Fibroblast of skin of abdomen (primary cell): ENCODE results near the gene CYP3A4.
"Not testable (repeated sequence)": the region's sequence is repeated elsewhere in the genome, so short reads cannot be mapped to it uniquely, and the experiment has no call there.

Experiments used
- DNase-seq: peaks from one replicate; pipeline ENCODE4 v3.0.0-alpha.2; 2013

CYP3A4 gene

DNA sequence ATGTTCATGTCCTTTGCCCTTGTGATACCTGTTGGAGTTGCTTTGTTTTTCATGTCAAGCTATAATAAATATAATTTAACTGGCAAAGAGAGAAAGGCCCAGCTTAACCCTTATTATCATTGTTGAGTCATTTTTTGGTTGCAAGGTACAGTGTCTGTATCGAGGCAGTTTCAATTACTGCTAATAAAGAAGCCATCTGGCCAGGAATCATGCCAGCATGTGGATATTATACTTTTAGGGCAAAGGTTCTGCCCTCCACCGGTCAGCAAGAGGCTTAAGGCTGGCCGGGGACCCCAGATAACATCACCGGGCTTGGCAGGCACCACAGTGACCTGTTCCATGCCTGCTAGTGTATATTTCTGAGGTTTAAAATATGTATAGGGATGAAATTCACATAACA, 9.0 kb upstream of the CYP3A4 start:
- no peak for DNase-seq

DNA sequence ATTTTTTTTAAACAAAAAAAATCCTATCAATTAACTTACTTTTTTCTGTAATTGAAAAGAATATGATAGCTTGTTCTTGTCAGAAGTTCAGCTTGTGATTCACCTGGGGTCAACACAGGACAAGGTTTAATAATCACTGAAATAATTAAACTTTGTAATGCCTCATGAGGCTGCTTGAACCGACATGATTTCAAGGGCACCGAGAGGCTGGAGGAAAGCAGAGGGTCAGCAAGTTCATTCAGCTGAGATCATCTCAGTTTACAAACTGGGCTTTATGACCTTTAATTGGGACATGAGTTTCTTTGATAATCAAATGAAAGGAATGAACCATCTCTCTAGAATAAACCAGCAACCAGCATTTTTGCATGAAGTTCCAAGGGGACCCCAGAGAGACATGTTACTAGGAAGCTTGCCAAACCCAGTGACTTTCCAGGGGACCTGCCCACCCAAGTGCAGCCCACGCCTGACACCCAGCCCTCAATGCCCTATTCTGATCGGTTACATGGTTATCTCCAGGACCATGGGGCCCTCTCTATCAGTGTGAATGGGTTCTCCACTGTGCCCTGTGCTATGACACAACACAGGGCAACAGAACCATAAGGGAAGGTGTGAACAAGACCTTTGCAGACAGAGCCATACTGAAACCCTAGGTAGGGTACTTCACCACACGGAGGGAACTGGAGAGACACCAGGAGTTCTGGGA, 7.8 kb upstream of the CYP3A4 start:
- no peak for DNase-seq

DNA sequence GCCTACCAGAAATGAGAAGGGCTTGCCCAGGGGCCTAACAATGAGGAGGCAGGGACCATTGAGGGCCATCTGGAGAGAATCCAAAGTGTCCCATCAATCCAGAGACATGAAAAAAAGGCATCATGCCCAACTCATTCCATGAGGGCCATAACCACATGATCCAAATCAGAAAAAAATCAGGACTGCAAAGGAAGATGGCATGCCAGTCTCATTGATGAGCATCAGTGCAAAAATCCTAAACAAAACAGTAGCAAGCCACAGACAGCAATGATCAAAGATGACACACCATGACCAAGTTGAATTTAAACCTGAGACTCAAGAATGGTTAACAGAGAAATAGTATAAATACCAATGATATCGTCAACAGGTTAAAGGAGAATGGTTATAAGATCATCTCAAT, 7.0 kb upstream of the CYP3A4 start:
- peak; percentile 53 for DNase-seq

DNA sequence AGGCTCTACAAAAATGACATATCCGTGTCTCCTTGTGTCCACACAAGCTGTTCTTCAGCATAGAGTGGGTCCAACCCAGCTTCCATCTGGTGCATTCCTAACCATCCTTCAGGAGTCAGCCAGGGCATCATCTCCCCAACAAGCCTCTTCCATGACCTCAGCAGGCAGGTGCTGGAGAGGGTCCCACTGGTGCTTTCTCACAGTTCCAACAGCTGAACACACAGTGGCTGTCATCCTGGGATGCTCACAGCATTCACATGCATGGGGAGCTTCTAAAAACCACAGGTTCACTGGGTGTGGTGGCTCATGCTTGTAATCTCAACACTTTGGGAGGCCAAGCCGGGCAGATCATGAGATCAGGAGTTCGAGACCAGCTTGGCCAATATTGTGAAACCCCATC, 6.4 kb upstream of the CYP3A4 start:
- no peak for DNase-seq

DNA sequence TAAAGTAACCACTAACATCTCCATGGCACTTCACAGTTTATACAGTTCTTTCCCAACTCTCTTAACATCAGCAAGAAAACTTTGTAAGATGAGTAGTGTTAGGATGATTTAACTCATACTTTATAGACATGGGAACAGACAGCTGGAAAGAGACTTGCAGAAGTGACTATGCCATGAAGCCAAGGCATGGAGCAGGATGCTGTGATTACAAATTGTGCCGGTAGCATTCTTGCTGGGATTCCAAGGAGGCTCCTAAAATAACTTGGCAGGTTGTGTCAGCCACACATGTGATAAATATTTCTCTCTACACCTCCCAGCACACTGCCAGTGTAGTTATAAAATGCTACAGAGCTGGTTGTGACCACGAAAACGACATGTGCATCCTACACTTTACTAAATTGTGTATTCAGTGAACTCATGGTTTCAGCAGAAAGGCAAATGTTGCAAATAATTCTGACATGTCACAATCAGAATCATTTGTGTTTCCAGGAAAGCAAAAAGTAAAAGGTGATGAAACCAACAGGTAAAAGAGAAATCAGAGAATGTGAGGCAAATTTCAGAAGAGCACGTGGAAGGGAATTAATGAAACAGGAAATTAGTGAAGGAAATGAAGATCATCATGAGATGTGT, 5.6 kb upstream of the CYP3A4 start:
- peak; percentile 49 for DNase-seq

DNA sequence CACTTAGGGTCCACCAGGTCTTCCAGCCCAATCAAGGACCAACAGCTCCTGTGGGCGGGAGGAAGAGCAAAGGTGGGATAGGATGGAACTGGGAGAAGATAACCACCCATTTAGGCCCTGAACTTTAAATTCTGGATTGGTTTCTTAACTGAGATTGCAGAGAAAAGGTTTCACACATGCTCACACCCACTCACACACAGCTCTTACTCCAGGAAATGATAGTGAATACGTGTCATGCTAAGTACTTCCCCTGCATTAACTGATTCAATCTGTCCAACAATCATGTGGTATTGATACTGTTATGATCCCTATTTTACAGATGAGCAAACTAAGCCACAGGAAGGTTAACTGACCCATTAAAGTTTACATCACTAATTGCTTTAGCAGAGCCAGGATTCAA, 4.6 kb upstream of the CYP3A4 start:
- peak; percentile 34 for DNase-seq

DNA sequence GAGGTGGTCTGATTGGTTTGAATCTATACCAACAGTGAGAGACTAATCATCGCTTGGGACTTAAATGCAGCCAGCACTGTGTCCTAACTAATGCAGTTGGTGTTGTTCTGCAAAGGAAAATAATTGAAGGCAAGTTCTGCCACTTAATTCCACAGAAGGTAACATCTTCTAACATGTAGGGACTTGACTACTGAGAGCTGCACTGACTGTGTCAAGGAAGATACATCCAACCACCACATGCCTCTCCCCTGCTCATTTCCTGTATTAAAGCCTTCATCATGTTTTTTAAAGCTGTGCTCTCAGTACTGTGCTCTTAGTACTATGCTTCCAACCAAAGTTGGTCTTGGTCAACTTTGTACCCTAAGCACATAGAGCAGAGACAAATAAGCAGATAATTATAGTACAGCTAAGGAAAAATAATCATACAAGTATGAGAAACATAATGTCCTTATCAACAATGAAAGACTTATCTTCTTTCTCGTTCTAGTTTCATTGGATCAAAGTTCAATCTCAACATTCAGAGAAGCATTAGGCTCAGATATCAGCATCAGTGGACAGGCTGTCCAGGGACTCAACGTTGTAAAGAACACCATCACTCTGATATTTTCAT, 2.8 kb upstream of the CYP3A4 start:
- no peak for DNase-seq

DNA sequence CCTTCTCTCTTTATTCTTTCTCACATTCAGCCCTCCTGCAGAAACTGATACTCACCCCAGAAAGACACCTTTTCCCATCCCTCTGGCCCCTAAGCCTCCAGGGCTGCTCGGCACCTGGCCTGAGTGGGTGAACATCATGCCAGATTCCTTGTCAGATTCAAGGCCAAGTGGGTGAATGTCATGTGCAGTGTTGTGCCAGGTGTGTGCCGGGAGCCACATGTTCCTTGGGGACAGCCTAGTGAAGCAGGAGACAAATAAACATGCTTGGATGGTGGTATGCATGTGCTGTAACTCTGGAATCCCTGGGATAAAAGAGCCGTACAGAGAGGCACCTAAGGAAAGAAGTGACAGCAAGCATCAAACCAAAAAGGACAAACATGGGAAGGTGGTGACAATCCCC, 1.7 kb upstream of the CYP3A4 start:
- not testable (repeated sequence) for DNase-seq

DNA sequence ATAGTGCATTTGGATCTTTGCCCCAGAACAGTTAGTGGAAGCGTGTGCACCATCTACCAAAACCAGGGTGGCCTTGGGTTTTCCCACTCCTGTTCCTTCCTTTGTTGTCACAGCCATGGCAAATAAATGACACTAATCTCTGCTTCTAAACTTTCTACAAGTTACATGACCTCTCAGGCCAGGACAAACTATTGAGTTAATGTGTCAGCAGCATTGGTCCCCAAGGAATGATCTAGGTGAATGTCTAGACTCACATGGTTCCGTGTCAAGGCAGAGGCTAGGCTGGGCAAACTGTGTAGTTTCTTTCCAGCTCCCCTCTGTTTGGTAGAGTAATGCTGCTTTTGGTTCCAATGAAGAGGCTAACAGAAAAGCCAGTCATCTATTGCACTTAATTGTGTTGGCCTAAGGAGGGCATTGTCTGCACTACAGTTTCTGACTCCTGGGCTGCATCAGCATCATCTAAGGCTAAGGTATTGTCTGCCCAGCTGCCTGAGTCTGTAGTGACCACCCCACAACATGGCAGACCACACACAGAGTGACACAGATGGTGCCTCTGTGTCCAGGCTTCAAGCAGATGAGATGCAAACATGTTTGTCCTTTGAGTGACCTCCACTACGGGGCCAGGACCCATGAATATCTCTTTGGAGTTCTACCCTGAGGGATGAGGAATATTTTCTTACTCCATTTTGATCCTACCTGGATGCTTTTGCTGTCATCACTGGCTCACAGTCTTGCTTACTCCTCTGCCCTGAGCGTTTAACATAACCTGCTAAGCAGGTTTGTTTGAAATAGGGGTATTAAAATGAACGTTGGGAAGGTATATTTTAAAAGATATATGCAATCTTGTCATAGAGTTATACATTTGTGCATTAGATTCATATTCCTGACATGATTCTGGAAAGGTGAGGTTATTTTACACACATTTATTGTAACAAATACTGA, 1.7 kb downstream of the CYP3A4 start:
- DNase-seq, result no peak

DNA sequence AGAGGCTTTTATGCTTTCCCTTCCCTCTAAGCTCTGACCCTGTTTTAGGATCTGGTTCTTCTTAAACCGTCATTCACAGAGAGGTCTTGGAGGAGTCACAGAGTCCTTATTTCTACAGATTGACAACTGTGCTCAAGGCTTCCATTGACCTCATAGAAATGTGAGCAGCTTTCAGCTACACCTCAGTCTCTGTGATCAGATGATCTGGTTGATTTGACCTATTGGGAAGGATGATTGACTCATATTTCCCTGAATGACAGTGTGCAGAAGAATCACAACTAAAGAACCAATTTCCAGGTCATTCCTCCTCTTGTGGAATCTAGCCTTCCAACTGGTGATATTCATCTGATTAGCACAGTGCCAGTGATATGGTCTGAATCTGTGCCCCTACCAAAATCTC, 3.4 kb downstream of the CYP3A4 start:
- DNase-seq, result no peak

DNA sequence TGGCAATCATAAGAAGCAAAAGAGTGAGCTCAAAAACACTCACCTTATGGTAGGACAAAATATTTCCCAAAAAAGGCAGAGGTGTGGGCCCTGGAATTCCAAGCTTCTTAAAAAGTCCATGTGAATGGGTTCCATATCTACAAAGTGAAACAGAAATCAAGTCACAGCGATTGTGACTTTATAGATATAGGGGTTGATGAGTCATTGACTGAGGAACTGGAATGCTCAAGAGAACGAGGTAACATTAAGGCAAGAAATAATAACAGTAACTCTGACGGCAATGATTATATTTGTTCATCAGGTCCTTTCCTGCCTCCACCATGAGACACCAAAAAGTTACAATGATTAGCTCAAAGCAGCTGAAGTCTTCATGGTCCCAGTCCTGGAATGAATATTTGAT, 4.0 kb downstream of the CYP3A4 start:
- no peak for DNase-seq

DNA sequence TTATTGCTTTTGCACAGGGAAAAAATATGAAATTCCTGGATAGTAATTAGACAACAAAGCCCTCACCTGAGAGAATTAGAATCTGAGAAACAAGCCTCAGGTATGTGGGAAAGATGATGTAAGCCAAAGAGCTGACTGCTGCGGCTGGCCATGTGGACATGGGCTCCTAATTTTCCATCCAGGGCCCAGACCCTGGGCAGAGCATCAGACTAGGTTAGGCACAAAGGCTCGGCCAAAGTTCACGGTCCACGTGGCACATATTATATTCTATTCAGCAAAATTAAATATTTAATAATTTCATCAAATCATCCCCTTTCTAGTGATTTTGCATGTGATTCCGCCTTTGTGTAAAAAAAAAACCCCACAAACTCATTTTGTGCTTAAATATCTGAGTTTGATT, 5.1 kb downstream of the CYP3A4 start:
- DNase-seq, result no peak

DNA sequence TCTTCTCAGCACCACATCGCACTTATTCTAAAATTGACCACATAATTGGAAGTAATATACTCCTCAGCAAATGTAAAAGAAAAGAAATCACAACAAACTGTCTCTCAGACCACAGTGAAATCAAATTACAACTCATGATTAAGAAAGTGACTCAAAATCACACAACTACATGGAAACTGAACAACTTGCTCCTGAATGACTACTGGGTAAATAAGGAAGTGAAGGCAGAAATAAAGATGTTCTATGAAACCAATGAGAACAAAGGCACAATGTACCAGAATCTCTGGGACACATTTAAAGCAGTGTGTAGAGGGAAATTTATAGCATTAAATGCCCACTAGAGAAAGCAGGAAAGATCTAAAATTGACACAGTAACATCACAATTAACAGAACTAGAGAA, 10.6 kb downstream of the CYP3A4 start:
- DNase-seq, result not testable (repeated sequence)

DNA sequence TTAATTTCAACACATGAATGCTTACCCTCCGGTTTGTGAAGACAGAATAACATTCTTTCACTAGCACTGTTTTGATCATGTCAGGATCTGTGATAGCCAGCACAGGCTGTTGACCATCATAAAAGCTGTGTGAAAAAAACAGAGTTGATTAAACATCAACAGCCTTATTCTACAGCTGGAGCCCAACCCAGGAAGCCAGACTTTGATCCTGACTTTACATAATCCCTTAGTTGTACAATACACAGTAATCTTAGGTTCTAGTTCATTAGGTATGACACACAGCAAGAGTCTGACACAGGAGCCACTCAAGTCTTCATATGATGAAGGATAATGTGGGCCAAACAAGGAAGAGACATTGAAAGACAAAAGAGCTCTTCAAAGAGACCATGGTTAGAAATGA, 11.4 kb downstream of the CYP3A4 start:
- no peak for DNase-seq

DNA sequence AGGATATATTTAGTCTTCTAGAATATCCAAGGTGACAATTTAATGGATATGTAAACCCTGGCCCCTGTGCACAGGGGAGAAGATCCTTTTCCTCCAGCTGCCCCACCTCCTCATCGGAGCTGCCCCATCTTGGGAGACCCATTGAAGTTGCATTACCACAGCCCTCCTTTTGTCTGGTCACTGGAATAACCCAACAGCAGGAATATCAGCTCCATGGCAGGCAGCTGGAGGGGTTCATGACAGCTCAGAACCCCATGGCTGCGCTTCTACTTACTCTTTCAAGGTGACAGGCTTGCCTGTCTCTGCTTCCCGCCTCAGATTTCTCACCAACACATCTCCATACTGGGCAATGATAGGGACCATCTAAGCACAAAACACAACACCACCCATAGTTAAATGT, 14.5 kb downstream of the CYP3A4 start:
- not testable (repeated sequence) for DNase-seq

DNA sequence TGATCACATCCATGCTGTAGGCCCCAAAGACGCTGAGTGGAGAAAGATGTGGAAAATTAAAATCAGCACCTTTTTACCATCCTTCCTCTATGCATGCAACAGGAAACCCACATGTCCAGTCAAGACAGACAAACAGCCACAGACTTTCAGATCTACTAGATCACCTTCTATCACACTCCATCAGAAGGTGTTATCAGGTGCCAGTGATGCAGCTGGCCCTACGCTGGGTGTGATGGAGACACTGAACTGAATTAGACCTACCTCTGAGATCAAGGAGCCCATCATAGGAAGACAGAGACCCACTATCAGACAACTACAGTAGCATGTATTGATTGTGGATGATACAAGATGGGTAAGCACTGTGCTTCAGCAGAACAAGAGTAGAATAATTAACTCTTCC, 15.5 kb downstream of the CYP3A4 start:
- DNase-seq, result no peak

DNA sequence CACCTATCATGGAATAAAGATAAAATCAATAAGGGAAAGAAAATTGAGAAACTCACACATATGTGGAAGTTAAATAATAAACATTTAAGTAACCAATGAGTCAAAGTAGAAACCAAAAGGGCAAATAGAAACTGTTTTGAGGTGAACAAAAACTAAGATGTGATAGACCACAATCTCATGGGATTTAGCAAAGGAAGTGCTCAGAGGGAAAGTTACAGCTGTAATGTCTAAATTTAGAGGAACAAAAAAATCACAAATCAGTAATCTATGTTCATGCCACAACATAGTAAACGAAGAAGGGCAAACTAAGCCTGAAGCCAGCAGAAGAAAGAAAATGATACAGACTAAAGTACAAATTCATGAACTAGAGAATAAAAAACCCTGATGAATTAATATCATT, 16.3 kb downstream of the CYP3A4 start:
- no peak for DNase-seq

DNA sequence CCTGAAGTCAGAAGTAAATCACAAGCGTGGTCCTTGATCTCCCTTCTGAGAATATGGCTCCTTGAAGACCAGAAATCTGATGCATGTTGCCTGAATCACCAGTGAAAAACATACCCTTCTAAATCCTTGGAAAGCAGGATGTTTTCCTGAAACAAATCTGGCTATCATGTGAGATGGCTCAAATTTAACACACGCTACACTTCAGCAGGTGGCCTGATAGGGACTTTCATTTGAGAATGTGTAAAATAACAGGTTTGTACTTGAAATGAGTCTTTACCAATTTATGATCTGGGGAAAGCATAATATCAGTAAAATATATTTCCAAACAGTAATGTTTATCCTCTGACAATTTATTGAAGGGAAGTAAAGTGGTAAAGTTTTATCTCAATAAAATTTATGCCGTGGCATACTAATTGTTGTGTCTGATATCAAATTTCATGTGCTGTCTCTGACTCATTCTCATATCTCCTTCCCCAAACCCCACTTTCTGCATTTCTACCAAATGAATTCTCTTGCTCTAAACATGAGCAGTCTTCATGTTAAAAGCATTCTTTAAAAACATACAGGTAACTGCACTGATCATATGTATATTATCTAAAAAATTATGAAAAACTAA, 17.4 kb downstream of the CYP3A4 start:
- no peak for DNase-seq

DNA sequence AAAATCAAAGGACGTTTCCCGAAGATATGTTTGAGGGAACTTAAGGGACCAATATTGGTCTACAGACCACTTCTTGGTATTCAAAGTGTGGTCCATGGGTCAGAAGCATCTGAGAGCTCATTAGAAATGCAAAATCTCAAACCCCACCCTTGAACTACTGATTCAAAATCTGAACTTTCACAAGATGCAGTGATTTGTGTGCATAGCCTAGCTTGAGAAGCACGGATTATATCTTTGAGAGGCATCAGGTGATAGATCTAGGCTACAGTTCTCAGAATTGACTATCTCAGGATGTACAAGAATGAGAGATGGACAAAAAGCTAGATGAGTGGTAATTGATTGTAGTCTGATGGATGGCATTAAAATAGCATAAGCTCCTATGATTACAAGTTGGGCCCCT, 19.5 kb downstream of the CYP3A4 start:
- no peak for DNase-seq

DNA sequence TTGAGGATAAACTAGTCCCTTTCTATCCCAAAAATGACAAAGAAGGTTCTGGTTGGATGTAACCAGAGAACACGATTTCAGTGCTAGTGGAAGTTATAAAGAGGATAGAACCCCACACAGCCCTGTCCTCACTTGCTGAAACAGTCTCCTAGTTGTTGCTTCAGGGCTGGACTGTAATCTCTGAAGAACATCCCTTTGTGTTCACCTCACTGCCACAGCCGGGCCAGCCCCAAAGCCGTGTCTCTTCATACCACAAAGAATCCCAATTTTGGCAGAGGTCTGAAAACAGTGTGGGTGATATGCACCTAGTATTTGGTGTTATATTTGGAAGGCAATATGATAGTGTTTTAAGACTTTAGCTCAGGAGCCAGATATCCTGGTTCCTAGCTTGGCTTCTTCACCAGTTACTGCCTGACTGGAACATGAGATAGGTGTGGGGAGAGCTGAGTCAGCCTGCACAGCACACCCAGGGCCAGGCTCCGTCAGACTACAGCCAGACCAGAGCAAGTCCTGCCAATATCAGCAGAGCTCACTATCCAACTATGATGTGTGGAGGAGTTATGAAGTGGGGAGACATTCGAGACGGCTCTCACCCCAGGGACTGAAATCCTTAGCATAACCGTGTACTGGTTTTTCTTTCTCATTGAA, 21.2 kb downstream of the CYP3A4 start:
- peak; percentile 51 for DNase-seq

DNA sequence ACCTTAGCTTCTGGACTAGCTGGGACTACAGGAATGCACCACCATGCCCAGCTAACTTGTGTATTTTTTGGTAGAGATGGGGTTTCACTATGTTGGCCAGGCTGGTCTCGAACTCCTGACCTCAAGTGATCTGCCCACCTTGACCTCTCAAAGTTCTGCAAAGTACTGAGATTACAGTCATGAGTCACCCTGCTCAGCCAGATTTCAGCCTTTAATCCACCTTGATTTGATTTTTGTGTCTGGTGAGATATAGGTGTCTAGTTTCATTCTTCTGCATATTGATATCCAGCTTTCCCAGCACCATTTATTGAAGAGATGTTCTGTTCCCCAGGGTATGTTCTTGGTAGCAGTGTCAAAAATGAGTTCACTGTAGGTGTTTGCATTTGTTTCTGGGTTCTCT, 28.9 kb downstream of the CYP3A4 start:
- no peak for DNase-seq

DNA sequence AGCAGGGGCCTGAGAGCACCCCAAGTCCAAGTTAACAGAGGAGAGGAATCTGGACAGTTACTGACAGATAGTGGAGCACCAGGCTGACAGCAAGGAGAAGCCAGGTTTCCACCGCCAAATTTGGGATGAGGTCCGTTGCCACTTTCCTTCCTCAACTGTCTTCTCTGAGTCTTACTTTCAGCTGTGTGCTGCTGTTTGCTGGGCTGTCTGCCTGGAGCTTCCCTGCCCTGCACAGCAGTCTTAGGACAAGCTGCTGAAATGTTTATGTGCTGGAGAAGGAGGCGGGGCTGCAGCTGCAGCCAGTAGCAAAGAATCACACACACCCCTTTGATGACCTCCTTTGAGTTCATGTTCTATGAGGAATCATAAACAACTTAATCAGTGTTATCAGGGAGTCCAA, 31.6 kb downstream of the CYP3A4 start:
- no peak for DNase-seq
